ENCODE results near the gene FAM20B.
"Not testable (repeated sequence)": the region's sequence is repeated elsewhere in the genome, so short reads cannot be mapped to it uniquely, and the experiment has no call there.

FAM20B gene, protein sequence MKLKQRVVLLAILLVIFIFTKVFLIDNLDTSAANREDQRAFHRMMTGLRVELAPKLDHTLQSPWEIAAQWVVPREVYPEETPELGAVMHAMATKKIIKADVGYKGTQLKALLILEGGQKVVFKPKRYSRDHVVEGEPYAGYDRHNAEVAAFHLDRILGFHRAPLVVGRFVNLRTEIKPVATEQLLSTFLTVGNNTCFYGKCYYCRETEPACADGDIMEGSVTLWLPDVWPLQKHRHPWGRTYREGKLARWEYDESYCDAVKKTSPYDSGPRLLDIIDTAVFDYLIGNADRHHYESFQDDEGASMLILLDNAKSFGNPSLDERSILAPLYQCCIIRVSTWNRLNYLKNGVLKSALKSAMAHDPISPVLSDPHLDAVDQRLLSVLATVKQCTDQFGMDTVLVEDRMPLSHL

GRCh38 chr1:179025125-179025974 lies at the start of gene FAM20B:
Gene FAM20B, plus strand, starts transcription at chr1:179025894. Its CDS starts 17,954 bp downstream, at chr1:179043848.
- Histone ChIP-seq H3K4me1 (ENCODE audit: low read depth, poor library complexity, severe bottlenecking) (peaks cover 42% of the 10 kb centered on the region), H2AFZ (ENCODE audit: low read depth) (peak within 1 kb of the TSS; percentile 91), H3K36me3 (ENCODE audit: insufficient read depth) (no peaks in the 10 kb centered on the region), H3K79me2 (ENCODE audit: insufficient read depth, low read depth) (peaks cover 33% of the 10 kb centered on the region), H3K9ac (peak within 1 kb of the TSS; percentile 97), H3K4me2 (peak within 1 kb of the TSS; percentile 91), H4K20me1 (ENCODE audit: insufficient read depth) (no peaks in the 10 kb centered on the region), H3K27ac (peak within 1 kb of the TSS; percentile 90), H3K4me3 (IDR thresholded peaks at IDR 0.05; ENCODE audit: insufficient read depth, low read depth, low read length) (peak within 1 kb of the TSS; percentile 93), H3K27me3 (ENCODE audit: insufficient read depth, low read depth) (no peaks in the 10 kb centered on the region)
- TF ChIP-seq, protein P1, sequence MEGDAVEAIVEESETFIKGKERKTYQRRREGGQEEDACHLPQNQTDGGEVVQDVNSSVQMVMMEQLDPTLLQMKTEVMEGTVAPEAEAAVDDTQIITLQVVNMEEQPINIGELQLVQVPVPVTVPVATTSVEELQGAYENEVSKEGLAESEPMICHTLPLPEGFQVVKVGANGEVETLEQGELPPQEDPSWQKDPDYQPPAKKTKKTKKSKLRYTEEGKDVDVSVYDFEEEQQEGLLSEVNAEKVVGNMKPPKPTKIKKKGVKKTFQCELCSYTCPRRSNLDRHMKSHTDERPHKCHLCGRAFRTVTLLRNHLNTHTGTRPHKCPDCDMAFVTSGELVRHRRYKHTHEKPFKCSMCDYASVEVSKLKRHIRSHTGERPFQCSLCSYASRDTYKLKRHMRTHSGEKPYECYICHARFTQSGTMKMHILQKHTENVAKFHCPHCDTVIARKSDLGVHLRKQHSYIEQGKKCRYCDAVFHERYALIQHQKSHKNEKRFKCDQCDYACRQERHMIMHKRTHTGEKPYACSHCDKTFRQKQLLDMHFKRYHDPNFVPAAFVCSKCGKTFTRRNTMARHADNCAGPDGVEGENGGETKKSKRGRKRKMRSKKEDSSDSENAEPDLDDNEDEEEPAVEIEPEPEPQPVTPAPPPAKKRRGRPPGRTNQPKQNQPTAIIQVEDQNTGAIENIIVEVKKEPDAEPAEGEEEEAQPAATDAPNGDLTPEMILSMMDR (conservative IDR thresholded peaks at IDR 0.05; ENCODE audit: low read depth, low read length), result 0 out of 2 replicates have a peak, but pooled peaks have one; percentile 9

DNA sequence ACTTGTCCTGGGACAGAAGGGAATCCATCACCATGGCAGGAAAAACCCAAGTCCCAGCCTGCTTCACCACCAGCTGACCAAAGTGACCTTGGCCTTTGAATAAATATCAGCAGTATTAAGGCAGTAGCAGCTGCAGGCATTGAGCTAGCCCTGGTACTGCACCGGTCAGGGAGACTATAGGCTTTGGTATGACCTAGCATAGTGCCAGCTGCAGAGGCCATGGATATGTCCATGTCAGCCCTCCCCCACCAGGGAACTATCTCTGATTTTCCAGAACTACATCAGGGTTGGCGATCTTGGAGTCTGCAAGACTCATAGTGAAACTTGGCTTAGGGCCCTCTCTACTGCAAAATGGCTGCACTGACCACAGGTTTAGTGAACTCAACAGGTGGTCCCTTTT lies 49.2 kb upstream of the FAM20B start:
- H3K27me3 ChIP-seq (ENCODE audit: insufficient read depth, low read depth), result no peaks in the 10 kb centered on the region
- no peak overlapping the region for H3K9ac ChIP-seq
- no peak overlapping the region for H2AFZ ChIP-seq (ENCODE audit: low read depth)
- no peak overlapping the region; the same call in 1 of the 2 replicates for H3K27ac ChIP-seq
- H3K4me1 ChIP-seq (ENCODE audit: low read depth, poor library complexity, severe bottlenecking), result peaks cover 69% of the 10 kb centered on the region
- H3K4me2 ChIP-seq, result peak overlapping the region; percentile 38; the same call in 1 of the 2 replicates
- no peaks in the 10 kb centered on the region for H3K79me2 ChIP-seq (ENCODE audit: insufficient read depth, low read depth)
- no peaks in the 10 kb centered on the region for H4K20me1 ChIP-seq (ENCODE audit: insufficient read depth)
- no peak overlapping the region for H3K4me3 ChIP-seq (IDR thresholded peaks at IDR 0.05; ENCODE audit: insufficient read depth, low read depth, low read length)
- TF ChIP-seq, protein P1 (conservative IDR thresholded peaks at IDR 0.05; ENCODE audit: low read depth, low read length), result no peak
- H3K36me3 ChIP-seq (ENCODE audit: insufficient read depth), result no peaks in the 10 kb centered on the region

GRCh38 chr1:178986204-178986603 lies 39.5 kb upstream of the FAM20B start:
- Histone ChIP-seq H4K20me1 (ENCODE audit: insufficient read depth) (no peaks in the 10 kb centered on the region), H3K4me1 (ENCODE audit: low read depth, poor library complexity, severe bottlenecking) (no peaks in the 10 kb centered on the region), H2AFZ (ENCODE audit: low read depth) (no peak overlapping the region), H3K79me2 (ENCODE audit: insufficient read depth, low read depth) (no peaks in the 10 kb centered on the region), H3K4me2 (no peak overlapping the region), H3K27ac (no peak overlapping the region), H3K4me3 (IDR thresholded peaks at IDR 0.05; ENCODE audit: insufficient read depth, low read depth, low read length) (no peak overlapping the region), H3K9ac (no peak overlapping the region), H3K36me3 (ENCODE audit: insufficient read depth) (no peaks in the 10 kb centered on the region), H3K27me3 (ENCODE audit: insufficient read depth, low read depth) (no peaks in the 10 kb centered on the region)
- TF ChIP-seq, protein P1 (conservative IDR thresholded peaks at IDR 0.05; ENCODE audit: low read depth, low read length), result no peak

DNA sequence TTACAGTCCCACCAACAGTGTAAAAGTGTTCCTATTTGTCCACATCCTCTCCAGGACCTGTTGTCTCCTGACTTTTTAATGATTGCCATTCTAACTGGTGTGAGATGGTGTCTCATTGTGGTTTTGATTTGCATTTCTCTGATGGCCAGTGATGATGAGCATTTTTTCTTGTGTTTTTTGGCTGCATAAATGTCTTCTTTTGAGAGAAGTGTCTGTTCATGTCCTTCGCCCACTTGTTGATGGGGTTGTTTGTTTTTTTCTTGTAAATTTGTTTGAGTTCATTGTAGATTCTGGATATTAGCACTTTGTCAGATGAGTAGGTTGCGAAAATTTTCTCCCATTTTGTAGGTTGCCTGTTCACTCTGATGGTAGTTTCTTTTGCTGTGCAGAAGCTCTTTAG lies 37.5 kb upstream of the FAM20B start:
- not testable (repeated sequence) for H3K27ac ChIP-seq; H3K36me3 ChIP-seq (ENCODE audit: insufficient read depth); H3K4me1 ChIP-seq (ENCODE audit: low read depth, poor library complexity, severe bottlenecking)

More for the DNA sequence above, 37.5 kb upstream of the FAM20B start:
- not testable (repeated sequence) for H2AFZ ChIP-seq (ENCODE audit: low read depth); H4K20me1 ChIP-seq (ENCODE audit: insufficient read depth); H3K27me3 ChIP-seq (ENCODE audit: insufficient read depth, low read depth); H3K4me2 ChIP-seq; H3K4me3 ChIP-seq (IDR thresholded peaks at IDR 0.05; ENCODE audit: insufficient read depth, low read depth, low read length); H3K9ac ChIP-seq; H3K79me2 ChIP-seq (ENCODE audit: insufficient read depth, low read depth)
